OCI-M2 (cell line): Measurements from ENCODE around the gene SULT1E1.
"Not testable (repeated sequence)": the region's sequence is repeated elsewhere in the genome, so short reads cannot be mapped to it uniquely, and the experiment has no call there.

Experiments used
- DNase-seq: peaks from one replicate; lab custom pipeline; 2025; ENCODE audit not compliant: unreplicated experiment; lab: John Stamatoyannopoulos, UW

SULT1E1 gene

DNA sequence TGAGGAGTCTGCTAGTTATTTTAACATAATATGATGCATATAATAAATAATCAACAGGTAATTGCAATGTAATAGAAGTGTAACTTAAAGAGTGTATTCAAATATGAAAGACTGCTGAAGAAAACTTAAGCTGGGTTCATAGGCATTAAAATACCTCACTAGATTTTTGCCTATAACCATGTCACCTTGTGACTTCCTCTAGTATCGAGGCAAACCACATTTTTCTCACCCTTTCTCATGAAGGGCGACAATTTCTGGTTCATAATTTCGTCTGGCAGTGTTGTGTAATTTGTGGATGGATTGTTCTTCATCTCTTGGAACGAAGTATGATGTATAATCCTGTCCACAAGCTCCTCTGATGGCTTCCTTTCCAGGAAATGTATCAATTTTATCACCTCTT is 16.0 kb downstream of the SULT1E1 start:
- DNase-seq, result no peak

DNA sequence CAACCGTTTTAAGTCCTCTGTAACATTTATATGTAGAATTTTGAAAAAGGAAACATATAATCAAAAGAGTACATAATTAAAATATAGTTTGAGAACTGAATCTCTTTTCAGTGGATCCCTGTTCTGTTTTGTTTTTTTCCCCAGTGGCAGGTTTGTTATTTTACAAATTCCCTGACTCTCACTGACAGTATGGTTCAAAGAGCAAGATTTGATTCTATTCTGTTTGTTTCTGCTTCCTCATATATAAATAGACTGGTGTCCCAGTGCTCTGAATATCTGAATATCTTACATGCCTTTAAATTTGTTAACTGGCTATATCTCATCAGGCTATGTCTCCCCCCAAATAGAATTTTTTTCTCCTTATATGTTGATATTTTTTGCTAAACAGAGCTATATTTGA is 16.6 kb downstream of the SULT1E1 start:
- no peak for DNase-seq

DNA sequence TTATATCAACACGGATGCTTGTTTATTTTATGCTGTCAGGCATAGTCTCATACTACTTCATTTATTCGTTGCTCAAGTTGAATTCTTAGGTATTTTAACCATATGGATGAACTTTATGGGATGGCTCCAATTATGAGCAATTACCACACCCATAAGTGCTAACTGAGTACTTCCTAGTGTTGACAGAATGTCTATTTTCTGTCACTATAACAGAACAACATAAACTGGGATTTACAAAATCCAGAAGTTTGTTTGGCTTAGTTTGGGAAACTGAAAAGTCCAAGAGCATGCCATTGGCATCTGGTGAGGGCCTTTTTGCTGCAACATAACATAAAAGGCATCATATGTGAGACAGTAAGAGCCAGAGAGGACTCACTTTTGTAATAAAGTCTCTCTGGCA is 21.0 kb downstream of the SULT1E1 start:
- DNase-seq, result no peak

DNA sequence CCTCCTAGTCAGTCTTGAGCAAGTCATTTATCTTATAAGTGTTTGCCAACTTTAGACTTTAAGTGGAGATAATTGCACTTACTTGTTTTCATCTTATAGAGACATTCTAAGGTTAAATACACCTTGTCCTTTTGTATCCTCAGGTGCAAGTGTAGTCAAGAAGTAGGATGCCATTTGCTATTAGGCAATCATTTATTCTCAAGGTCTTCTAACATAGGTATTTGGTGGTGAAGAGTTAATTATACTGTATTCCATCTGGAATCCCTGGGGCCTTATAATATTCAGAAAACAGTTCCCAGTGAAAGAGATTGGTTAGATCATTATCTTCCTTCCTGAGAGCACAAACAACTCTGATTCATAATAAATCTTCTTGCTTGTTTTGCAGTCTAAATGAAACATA is 23.7 kb downstream of the SULT1E1 start:
- no peak for DNase-seq

DNA sequence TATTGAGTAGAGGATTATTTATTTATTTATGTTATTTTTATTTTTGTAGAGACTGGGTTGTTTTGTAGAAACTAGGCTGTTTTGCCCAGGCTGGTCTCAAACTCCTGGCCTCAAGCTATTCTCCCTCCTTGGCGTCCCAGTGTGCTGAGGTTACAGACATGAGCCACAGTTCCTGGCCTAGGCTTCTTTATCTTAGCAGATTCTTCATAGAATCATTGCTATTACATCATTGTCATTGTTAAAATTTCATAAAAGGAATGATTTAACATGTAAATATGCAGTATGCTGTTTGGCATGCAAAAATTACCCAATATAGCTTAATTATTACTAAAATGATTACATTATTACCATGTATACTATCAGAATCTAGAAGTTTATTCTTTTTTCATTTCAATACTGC is 24.2 kb downstream of the SULT1E1 start:
- no peak for DNase-seq

DNA sequence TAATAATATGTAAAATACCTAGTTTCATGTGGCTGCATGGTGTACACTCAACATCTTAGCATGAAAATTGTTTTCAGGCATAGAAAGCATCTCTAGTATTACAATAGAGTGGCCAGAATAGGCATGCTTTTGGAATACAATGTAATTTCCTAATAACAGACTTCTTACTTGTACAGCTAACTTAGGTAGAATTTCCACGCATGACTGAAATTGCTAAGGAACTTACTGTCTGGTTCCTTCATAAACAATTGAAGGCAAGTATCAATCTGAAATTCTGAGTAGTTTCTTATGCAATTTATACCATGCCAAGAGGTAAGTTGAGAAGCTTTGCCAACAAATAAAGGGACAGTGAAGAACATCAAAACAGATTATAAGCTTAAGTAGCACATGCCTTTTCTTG is 26.7 kb downstream of the SULT1E1 start:
- DNase-seq, result no peak

DNA sequence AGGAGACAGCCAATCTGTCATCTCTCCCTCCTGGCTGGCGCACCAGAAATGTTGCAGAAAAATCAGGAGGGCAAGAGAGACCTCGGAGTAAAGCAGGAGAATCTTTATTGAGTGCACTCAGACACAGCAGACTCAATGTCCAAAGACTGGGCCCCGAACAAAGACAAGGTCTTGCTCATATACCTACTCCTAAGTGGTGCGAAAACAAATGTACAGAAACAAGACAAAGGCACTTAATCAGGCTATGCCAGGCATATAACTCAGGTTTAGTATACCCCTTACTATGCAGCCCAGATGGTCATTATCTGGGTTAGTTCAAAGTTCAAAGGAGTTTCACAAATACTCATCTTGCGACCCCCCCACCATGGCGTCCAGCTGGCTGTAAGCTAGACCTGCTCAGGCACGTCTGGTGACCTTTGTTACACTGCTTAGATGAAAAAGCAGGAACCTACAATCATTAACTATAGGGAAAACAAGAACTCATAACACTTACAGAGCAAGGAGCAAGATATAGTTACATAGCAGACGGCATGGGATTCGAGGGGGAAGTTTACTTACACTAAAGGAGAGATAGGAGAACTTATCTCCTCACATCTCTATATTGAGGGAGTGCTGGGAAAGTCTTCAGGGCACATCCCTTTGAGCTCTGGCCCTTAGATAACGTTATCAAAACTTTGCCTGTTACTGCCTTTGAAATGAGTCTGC is 27.5 kb downstream of the SULT1E1 start:
- peak; percentile 68 for DNase-seq

DNA sequence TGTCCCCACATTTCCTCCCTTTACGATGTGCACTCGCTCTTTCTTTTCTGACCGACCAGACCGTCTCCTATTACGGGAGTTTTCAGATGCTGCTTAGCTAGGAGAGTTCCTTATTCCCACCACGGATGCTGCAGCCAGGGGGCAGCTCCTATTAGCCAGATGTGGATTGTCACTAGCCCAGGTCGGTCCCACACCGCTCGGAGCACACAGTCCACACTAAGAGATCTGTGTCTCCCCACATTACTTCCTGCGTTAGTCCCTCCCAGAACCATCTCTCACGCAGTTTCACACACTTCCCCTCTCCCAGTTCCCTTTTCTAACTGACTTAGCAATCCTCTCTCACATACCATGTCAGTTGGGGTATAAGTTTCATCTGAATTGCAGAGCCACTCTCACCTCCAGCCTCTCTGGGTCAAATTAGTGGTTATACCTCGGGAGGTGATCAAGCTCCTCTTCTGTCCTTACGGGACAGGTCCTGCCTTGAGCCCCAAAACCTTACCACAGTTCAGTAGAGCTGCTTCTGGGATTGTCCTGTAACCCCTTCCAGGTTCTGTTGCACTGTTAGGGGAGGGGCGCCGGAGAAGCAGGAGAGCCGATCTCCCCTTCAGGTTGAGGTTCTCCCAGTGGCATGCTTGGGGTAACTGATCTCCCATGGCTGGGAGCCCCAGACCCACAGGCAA is 28.2 kb downstream of the SULT1E1 start:
- DNase-seq, result peak; percentile 38

DNA sequence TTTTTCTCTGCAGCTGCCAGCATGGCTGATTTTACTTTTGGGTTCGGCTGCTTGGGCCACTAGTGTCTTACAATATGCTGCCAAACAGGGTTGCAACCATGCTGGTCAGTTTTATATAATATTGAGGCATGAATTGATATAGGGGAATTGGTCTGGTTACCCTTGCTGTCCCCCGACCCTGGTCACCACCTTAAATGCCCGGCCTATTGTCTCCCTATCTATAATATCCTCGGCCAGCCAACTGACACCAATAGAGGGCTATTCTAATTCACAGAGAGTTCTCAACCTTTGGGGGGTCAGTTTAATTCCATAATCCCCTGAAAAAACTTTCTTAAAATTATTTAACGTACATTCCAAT is 28.7 kb downstream of the SULT1E1 start:
- DNase-seq, result no peak

DNA sequence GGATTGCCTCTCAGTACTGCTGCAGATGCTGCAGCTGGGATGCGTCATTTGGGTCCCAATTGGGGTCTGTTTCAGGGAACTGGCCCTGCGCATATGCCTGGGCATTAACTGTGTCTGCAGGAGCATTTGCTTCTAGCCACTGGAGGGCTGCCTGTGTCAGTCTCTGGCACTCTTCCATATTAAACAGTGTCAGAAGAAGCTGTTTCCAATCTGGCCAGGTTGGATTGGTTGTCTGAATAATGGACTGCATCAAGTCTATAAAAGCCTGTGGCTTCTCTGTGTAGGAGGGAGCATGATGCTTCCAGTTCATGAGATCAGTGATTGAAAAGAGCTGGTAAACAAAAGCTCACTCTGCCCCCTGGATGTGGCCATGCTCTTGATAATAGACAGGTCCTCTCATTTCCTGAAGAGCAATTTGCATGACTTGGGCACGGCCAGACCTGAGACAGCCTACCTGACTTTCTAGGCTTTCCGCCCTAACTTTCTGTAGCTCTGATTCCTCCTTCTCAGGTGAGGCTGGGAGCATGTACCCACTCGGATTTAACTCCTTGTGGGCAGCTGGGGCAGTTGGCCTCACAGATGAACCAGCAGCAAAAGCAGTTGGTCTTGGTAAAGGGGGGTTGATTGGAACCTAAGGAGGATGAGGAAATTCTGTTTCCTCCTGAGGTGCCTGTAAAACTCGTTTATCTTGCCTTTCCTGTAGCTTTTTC is 29.2 kb downstream of the SULT1E1 start:
- DNase-seq, result no peak

DNA sequence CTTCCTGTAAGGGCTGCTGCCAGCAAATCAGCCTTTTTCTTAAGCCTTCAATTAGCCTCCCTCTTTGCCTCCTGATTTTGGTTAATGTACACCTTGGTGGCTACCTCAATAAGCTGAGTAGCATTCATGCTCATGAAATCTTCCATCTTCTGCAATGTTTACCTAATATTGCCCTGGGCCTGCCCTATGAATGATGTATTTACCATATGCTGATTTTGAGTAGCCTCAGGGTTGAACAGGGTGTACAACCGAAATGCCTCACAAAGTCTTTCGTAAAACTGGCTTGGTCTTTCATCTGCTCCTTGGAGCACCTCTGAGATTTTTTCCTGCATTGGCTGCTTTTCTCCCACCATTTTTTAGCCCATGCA is 29.8 kb downstream of the SULT1E1 start:
- no peak for DNase-seq

DNA sequence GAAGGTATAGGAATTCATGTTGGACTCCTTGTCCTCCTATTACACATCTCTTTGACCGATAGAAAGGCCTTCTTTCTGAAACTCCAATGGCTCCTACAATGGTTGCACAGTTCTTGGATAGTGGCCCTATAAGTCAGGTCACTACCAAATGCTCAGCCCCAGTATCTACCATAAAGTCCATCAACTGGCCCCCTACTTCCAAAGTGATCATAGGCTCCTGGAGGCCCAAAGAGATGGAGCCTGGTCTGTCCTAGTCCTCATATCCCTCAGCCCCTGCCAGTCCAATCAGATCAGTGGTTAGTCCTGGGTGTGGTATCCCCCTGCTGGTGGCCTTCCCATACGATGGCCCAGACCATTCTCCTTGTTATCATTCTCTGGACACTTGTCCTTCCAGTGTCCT is 30.3 kb downstream of the SULT1E1 start:
- DNase-seq, result no peak

DNA sequence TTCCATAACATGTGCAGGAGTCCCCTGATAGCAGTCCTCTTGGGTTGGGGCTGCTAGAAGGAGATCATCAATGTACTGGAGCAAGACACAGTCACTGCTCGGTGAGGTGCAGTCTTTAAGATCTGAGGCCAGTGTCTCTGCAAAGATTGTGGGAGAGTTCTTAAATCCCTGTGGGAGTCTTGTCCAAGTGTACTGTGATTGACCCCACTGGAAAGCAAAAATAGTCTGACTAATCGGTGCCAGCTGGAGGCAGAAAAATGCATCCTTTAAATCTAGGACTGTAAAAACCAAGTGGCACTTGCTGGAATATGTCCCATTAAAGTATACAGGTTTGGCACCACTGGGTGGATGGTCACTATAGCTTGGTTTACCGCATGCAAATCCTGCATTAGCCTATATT is 31.1 kb downstream of the SULT1E1 start:
- DNase-seq, result no peak

DNA sequence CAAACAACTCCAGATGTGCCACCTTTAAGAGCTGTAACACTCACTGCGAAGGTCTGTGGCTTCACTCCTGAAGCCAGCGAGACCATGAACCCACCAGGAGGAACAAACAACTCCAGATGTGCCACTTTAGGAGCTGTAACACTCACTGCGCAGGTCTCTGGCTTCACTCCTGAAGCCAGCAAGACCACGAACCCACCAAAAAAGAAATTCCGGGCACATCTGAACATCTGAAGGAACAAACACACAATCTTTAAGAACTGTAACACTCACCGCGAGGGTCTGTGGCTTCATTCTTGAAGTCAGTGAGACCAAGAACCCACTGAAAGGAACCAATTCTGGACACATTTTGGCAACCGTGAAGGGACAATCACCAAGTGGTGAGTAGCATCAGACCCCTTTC is 34.9 kb downstream of the SULT1E1 start:
- not testable (repeated sequence) for DNase-seq

DNA sequence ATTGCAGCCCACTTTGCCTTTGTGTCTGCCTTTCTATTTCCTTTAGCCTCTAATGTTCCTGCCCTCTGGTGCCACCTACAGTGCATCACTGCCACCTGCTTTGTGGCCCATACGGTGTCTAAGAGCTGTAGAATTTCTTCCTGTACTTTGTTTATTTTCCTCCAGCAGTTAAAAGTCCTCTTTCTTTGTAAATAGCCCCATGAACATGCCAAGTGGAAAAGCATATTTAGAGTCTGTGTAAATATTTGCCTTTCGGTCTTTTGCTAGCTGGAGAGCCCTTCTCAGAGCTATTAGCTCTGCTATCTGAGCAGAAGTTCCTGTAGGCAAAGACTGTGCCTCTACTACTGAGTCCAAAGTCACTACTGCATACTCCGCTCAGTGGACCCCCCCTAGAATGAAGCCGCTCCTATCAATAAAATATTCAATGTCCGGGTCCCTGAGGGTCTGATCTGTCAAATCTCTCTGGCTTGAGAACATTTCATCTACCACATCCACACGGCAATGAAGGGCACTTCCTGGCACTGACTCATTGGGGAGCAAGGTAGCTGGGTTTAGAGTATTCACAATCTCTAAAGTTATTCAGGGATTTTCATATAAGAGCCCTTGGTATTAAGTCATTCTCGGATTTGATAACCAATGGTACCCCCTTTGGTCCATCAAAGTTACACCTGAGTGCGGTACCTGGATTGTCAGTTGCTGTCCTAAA is 36.3 kb downstream of the SULT1E1 start:
- DNase-seq, result no peak

DNA sequence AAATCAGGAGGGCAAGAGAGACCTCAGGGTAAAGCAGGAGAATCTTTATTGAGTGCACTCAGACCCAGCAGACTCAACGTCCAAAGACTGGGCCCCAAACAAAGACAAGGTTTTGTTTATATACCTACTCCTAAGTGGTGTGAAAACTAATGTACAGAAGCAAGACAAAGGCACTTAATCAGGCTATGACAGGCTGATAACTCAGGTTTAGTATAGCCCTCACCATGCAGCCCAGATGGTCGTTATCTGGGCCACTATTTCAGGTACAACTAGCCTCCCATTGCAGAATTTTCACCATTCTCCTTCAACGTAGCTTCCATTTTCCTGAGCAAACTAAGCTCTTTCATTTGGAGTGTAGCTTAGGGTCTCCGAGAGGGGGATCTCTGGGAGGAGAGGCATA is 36.9 kb downstream of the SULT1E1 start:
- no peak for DNase-seq

DNA sequence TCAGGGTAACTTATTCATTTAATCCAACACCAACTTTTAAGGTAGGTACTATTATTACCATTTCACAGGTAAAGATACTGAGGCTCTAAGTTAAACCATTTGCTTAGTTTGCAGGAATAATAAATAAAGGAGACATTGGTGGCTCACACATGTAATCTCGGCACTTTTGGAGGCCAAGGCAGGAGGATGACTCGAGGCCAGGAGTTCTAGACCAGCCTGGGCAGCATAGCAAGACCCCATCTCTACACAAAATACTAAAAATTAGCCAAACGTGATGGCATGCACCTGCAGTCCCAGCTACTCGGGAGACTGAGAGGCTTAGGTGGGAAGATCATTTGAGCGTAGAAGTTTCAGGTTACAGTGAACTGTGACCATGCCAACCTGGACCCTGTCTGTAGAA is 37.7 kb downstream of the SULT1E1 start:
- DNase-seq, result no peak

DNA sequence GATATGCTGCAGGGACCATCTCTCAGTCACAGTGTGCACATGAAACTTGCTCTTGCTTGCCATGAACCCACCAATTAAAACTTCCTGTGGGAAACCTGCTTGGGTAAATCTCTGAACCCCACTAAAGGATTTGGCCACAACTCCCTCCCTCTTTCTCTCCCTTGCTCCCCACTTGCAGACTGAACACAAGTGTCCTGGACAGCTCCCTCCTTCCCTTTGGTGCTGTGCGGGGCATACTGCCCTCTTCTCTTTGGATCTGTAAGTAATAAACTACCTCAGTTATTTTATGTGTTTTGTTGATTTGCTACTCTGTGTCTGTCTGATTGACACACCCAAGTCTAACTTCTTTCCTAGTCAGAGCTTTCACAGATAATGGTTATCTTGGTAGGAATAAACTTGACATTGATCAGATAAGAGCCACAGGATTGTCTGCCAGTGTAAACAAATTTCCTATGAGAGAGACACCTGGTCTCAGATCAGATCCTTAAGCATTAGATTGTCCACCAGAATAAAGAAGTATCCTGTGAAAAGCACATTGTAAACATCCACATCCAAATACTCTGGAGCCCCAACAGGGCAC is 41.8 kb downstream of the SULT1E1 start:
- DNase-seq, result no peak

DNA sequence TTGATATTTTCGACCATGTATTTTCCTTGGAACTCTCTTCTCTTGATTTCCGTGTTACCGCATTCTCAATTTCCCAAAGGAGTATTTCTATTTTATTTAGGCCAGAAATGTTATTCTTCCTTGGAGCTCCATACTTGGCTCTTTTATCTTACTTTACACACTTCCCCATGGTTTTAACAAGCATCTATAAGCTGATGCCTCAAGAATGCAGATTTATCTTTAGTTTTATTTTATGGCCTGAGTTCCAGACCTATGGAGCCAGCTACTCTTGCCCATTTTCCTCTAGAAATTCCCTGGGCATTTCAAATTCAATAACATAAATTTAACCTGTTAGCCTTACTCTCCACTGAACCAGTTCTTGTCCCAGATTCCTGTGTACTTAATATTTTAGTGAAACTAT is 43.7 kb downstream of the SULT1E1 start:
- no peak for DNase-seq

DNA sequence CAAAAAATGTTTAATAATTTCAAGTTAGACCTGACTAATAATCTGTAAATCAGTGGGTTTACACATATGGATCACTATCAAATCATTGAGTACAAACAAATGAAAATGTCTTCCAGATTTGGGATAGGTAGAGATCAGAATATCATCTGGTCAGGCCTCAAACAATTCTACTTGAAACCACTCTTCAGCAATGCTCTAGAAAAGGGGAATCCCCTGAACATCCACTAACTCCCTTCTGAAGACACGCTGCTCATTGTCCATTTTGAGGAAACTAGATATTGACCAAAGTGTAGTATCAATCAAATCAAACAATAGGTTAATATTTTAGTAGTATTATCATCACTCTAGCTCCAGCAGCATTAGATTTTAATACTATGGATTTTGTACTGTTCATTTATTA is 46.3 kb downstream of the SULT1E1 start:
- no peak for DNase-seq

DNA sequence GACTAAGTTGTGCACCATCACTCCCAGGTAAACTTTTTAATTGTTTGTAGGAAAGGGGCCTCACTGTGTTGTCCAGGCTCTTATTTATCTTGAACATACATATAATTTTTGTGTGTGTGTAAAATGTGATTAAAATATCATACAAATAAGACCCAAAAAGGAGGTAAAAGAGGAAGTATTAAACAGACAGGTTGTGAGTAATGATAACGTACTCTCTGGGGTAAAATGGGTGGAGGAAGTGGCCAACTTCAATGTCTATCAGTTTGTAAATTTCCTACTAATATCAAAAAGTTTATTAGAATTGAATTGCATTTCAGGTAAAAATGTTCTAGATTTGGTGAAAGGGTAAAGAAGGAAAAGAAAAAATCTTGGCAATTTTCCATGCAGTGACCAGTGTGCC is 48.8 kb downstream of the SULT1E1 start:
- DNase-seq, result no peak

DNA sequence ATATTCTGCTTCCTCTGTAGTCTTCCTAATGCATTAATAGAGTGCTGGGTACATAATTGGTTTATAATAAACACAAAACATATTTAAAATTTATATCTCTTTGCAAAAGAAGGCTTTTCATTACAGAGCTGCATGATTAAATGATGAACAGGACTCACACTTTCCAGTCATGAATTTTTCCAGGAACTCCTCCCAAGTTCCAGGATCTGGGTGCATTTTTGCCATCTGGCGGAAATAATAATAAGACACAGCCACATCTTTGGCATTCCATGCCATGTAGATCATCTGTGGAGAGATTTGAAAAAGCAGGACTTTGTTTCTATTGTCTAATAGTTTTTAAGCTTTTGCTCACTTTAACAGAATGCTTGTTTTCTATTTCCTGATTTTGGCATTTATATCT is 59.3 kb downstream of the SULT1E1 start:
- no peak for DNase-seq
